GM18517 (cell line): ENCODE measurements around the gene MFSD6L.

Experiments
- ATAC-seq: cut with Tn5 transposase; IDR thresholded peaks from one replicate; pipeline ENCODE4 v1.9.1; 2021; ENCODE audit warnings: mild to moderate bottlenecking, moderate library complexity; ENCODE audit not compliant: unreplicated experiment

Gene MFSD6L

GRCh38 chr17:8798846-8799569 is at the start of gene MFSD6L:
Gene MFSD6L, minus strand, starts transcription at chr17:8799365. Its CDS starts 245 bp downstream, at chr17:8799120.
- no peak for ATAC-seq

GRCh38 chr17:8847891-8848290 is 48.7 kb upstream of the MFSD6L start:
- no peak for ATAC-seq

GRCh38 chr17:8846768-8847211 is 47.6 kb upstream of the MFSD6L start:
- no peak for ATAC-seq

GRCh38 chr17:8844229-8845218 is 45.4 kb upstream of the MFSD6L start:
- no peak for ATAC-seq

GRCh38 chr17:8843344-8843743 is 44.2 kb upstream of the MFSD6L start:
- no peak for ATAC-seq

- no peak for ATAC-seq
Measured at GRCh38 chr17:8841844-8842243, 42.7 kb upstream of the MFSD6L start.

- no peak for ATAC-seq
Measured at GRCh38 chr17:8839410-8839935, 40.3 kb upstream of the MFSD6L start.

GRCh38 chr17:8838551-8839095 is 39.5 kb upstream of the MFSD6L start:
- no peak for ATAC-seq

- no peak for ATAC-seq
Measured at GRCh38 chr17:8837563-8838075, 38.5 kb upstream of the MFSD6L start.

- no peak for ATAC-seq
Measured at GRCh38 chr17:8836821-8837562, 37.8 kb upstream of the MFSD6L start.

- no peak for ATAC-seq
Measured at GRCh38 chr17:8835631-8836364, 36.6 kb upstream of the MFSD6L start.

- no peak for ATAC-seq
Measured at GRCh38 chr17:8835106-8835505, 35.9 kb upstream of the MFSD6L start.

- ATAC-seq: no peak
Measured at GRCh38 chr17:8832711-8833352, 33.7 kb upstream of the MFSD6L start.

- no peak for ATAC-seq
Measured at GRCh38 chr17:8831234-8831849, 32.2 kb upstream of the MFSD6L start.

GRCh38 chr17:8830141-8830540 is 31.0 kb upstream of the MFSD6L start:
- no peak for ATAC-seq

GRCh38 chr17:8829036-8829941 is 30.1 kb upstream of the MFSD6L start:
- ATAC-seq: no peak

GRCh38 chr17:8828517-8828875 is 29.3 kb upstream of the MFSD6L start:
- no peak for ATAC-seq
